ENCODE measurements around the gene CSPG4.

- TF ChIP-seq CTCF (IDR thresholded peaks at IDR 0.05) (no peak), POLR2AphosphoS5 (IDR thresholded peaks at IDR 0.05) (no peak), POLR2A (IDR thresholded peaks at IDR 0.05) (no peak)
These were observed 15.8 kb downstream of the CSPG4 start for GRCh38 chr15:75696854-75697259.

Measured in breast epithelium (tissue), 3 donors.